GM21447 (cell line): ENCODE results near the gene POLR2H.

ENCODE experiments used
- ATAC-seq: cut with Tn5 transposase; IDR thresholded peaks from one replicate; pipeline ENCODE4 v1.9.1; 2021; ENCODE audit not compliant: unreplicated experiment

POLR2H gene

DNA sequence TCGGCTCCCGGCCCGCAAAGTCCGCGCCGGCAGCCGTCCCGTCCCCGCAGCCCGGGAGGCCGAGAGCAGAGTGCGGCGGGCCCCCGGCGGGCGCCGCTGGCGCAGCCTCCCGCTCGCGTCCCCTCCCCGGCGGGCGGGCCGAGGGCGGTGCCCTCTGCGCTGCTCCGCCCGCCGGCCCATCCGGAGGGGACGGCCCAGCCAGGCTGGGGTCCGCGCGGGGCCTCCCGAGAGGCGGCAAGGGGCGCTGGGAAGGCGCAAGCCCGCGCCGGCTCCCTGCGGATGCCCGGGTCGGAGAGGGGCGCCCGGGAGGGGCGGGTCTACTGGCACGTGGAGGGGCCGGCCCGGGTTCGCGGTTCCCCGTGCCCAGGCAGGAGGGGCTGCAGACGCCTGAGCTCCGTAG lies at the start of gene POLR2H, which contains the start of gene CLCN2:
TSS of gene POLR2H (plus strand) at position 179 of the 400 bp plus-strand sequence. CDS start 1,783 bp downstream, outside the sequence.
TSS of gene CLCN2 (minus strand) at position 74 of the 400 bp plus-strand sequence. CDS start 126 bp downstream, outside the sequence.
- ATAC-seq: peak; percentile 33

DNA sequence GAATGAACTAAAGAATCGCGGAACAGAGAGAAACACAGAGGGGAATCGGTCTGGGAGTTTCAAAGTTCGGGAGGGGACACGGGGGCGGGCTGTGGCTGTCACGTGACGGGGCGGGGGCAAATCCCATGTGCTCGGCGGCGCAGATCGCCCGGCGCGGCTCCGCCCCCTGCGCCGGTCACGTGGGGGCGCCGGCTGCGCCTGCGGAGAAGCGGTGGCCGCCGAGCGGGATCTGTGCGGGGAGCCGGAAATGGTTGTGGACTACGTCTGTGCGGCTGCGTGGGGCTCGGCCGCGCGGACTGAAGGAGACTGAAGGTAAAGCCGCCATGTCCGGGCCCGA lies 47.2 kb upstream of the POLR2H start, which contains the start of gene EIF4G1:
TSS of gene EIF4G1 (plus strand) at position 244 of the 337 bp plus-strand sequence. CDS start 1,191 bp downstream, outside the sequence.
- ATAC-seq: peak; percentile 79

DNA sequence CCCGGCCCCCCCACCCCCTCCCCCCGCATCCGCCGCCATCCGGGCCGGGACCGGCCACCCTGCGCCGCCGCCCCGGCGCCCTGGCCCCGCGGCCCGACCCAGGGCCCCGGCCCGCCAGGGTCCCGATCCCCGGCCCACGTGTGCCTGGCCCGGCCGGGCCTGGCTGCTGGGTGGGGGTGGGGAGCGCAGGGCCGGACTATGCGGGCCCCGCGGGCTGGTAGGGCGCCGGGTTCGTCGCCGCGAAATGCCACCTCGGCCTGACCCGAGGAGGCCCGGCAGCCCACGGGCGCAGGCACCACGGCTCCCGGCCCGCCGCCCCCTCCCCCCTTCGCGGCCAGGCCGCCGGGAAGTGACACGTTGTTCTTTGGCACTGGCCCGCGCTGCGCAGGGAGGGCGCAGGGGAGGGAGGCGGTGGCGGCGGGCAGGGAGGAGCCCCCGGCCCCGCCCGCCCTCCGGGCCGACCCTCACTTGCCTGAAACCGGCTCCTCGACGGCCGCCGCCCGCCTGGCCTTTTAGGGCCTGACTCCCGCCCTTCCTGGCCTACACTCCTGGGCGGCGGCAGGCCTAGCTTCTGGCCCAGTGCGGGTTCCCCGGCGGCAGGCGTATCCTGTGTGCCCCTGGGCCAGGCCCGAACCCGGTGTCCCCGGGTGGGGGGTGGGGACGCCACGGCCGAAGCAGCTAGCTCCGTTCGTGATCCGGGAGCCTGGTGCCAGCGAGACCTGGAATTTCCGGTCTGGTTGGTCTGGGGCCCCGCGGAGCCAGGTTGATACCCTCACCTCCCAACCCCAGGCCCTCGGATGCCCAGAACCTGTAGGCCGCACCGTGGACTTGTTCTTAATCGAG lies 46.6 kb upstream of the POLR2H start:
- peak; percentile 32 for ATAC-seq

DNA sequence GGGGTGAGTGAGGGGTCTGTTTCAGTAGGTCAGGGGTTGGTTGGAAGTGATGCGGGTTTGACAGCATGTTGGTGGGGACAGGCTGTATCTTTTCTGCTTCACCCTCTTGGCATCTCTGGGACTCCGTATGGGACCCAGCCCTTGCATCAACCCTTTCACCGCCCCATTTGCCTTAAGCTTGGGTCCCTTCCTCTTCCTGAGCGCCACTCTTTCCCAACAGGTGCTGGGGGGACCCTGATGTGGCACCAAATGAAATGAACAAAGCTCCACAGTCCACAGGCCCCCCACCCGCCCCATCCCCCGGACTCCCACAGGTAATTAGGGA lies 46.0 kb upstream of the POLR2H start:
- peak; percentile 15 for ATAC-seq

DNA sequence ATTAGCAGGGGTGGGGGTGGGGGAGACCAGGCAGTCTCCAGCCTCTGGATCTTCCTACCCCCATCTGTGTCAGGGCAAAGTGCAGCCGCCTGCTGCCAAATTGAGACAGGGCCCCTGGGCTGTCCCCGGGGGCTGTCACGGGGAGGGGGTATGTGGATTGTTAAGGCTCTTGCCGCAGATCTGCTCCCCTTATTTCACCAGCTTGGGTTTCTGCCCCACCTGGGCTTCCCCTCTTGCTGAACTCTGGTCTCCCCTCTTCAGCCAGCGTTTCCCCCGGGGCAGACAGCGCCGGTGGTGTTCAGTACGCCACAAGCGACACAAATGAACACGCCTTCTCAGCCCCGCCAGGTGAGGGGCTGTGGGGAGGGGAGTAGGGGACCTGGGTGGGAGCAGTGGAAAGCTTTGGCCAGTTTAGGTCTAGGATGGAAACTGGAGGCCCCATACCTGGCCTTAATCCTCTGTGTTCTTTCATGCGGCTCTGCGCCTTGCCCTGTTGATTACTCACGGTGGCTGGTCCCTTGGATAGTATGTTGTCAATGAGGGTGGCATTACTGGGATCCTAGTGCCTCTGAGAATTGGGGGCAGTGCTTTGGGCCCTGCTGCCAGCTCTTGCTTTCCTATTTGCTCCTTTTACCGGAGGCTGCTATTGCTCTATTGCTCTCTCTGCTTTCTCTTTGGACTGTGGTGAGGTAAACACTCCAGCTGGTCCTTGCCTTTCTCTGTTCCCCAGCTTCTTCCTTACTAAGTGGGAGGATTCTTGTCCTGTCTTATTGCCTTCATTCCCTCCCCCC lies 45.4 kb upstream of the POLR2H start:
- ATAC-seq: no peak

DNA sequence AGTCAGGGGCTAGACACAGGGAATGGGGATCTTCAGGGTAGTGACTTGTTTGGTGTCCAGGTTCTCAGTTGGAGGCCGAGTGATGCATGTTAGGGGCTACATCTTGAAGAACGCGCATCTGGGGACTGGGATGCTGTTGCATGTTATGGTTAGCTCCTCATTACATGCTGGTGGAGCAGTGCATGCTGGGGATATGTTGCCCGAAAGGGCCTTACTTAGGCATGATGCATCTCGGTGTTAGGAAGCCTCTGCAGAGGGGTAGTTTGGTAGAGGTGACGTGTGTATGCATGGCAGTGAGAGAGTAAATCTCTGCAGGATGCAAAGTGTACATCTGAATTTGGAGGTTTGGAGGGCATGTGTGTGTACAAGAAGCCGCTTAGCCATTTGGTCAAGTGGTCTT lies 44.7 kb upstream of the POLR2H start:
- no peak for ATAC-seq

DNA sequence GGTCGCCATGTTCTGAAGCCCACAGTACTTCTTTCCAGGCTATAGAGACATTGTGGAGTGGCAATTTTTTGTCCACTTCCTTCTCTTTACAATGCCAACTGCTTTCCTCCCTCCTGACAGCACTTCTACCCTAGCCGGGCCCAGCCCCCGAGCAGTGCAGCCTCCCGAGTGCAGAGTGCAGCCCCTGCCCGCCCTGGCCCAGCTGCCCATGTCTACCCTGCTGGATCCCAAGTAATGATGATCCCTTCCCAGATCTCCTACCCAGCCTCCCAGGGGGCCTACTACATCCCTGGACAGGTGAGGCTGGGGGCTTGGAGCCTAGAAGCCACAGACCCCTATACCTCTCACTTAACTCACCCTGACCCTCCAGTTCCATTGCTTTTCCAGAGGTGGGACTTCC lies 44.3 kb upstream of the POLR2H start:
- no peak for ATAC-seq

DNA sequence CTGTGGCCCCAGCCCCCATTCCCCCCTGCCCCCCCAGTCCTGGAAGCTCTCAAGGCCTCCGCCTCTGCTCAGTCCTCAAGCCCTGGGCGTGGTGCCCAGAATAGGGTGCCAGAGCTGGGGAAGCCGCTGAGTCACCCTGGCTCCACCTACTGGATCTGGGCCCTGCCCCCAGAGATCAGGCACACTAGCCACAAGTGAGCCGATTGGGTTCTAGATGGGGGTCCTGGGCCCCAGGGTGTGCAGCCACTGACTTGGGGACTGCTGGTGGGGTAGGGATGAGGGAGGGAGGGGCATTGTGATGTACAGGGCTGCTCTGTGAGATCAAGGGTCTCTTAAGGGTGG lies 41.4 kb upstream of the POLR2H start:
- ATAC-seq: no peak

DNA sequence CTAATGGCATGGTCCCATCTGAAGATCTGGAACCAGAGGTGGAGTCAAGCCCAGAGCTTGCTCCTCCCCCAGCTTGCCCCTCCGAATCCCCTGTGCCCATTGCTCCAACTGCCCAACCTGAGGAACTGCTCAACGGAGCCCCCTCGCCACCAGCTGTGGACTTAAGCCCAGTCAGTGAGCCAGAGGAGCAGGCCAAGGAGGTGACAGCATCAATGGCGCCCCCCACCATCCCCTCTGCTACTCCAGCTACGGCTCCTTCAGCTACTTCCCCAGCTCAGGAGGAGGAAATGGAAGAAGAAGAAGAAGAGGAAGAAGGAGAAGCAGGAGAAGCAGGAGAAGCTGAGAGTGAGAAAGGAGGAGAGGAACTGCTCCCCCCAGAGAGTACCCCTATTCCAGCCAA lies 39.8 kb upstream of the POLR2H start:
- ATAC-seq: no peak

DNA sequence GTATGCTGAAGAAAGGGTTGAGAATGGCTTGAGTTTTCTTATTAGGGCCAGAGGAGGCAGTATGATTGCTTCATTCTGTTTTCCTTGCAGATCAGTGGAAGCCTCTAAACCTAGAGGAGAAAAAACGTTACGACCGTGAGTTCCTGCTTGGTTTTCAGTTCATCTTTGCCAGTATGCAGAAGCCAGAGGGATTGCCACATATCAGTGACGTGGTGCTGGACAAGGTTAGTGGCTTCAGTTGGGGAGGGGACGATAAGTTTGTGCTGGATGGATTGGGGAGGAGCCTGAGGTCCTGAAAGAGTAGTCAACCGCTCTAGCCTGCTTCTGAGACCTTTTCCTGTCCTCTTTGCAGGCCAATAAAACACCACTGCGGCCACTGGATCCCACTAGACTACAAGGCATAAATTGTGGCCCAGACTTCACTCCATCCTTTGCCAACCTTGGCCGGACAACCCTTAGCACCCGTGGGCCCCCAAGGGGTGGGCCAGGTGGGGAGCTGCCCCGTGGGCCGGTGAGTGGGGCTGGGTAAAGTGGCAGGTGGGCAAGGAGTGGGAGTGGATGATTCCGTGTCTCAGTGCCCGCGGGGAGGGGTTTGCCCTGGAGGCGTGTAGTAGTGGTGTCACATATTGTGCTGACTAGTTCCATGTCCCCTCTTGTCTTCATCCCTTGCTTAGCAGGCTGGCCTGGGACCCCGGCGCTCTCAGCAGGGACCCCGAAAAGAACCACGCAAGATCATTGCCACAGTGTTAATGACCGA lies 38.6 kb upstream of the POLR2H start:
- no peak for ATAC-seq

DNA sequence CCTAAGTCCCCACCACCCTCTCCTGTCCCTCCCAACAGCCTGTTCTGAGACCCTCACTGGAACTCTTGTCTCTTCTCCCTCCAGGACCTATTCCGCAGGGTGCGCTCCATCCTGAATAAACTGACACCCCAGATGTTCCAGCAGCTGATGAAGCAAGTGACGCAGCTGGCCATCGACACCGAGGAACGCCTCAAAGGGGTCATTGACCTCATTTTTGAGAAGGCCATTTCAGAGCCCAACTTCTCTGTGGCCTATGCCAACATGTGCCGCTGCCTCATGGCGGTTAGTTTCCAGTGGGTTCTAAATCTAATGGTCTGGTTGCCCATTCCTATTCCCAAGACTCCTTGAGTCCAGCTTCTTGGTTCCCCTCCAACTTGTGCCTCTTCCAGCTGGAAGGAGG lies 37.8 kb upstream of the POLR2H start:
- ATAC-seq: no peak

DNA sequence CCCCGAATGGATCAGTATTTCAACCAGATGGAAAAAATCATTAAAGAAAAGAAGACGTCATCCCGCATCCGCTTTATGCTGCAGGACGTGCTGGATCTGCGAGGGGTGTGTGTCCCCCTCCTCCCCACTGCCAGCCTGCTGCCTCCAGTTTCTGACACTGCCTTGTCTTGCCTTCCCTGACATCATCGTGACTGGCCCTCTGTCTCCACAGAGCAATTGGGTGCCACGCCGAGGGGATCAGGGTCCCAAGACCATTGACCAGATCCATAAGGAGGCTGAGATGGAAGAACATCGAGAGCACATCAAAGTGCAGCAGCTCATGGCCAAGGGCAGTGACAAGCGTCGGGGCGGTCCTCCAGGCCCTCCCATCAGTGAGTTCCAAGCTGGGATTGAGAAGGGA lies 36.2 kb upstream of the POLR2H start:
- no peak for ATAC-seq

DNA sequence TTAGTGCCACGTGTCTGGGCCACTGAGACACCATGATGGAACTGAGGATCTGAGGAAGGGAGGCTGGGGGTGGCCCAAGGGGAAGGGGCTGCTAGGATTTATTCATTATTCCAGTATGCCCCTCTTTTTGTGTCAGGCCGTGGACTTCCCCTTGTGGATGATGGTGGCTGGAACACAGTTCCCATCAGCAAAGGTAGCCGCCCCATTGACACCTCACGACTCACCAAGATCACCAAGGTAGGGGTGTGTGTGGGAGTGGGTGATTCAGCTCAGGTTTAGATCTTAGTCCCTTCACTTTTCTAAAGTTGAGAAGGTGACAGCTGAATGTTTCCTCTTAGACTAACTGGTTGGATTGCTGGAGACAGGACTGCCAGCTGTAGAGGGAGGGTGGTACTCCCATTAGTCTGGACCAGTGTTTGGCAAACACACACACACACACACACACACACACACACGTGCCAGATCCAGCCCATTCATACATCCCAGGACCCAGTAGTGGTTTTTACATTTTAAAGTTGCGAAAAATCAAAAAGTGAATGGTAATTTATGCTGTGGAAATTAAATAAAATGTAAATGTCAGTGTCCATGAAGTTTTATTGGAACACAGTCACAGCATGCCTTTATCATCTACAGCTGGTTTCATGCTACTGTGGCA lies 35.7 kb upstream of the POLR2H start:
- no peak for ATAC-seq

DNA sequence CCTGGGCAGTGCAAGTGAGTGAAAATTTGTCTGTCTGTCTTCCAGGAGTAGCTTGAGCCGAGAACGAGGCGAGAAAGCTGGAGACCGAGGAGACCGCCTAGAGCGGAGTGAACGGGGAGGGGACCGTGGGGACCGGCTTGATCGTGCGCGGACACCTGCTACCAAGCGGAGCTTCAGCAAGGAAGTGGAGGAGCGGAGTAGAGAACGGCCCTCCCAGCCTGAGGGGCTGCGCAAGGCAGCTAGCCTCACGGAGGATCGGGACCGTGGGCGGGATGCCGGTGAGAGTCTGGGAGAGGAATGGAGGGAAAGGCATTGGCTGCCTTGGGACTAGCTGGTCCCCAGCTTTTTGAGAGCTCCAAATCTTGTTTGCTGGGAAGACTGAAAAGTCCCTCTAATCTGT lies 34.3 kb upstream of the POLR2H start:
- ATAC-seq: no peak

DNA sequence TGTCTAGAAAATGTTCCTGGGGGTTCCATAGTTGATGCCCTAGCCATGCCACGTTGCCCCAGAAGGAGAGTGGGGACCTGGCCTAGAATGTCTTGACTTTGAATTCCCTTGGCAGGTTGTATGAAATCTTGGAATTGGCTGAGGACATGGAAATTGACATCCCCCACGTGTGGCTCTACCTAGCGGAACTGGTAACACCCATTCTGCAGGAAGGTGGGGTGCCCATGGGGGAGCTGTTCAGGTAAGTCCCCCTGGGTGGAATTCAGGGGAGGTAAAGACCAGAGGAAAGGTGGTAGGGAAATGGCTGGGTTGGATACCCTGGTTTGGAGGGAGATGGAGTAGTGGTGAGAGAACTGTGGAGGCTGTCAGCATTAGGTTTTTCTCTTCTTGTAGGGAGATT lies 33.0 kb upstream of the POLR2H start:
- no peak for ATAC-seq

DNA sequence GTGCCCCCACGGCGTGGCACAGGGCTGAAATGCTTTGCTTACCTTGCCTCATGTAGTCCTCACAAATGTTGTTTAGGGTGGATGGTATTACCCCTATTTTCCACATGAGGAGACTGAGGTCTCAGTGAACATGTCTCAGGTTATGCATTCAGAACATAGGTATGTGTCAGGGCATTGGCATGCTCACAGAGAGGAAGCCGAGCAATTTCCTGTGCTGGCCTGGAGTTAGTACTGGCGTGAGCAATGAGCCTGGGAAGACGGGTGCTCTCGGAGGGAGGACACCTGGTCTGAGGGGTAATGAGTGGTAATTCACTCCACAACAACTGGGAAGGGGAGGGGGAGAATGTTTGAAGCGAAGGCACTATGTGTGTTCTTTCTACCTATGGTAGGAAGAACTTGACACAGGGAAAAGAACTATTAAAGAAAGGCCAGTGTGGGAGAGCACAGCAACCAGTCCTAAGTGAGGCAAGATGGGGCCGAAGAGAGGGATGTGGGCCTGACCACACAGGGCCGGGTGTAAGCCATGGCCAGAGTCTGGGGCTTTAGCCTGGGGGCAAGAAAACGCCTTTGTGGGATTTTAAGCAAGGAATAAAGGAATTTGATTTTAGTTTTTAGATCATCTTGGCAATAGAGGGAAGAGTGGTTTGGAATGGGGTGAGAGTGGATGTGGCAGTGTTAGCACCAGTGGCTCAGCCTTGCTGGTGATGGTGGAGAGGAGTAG lies 29.0 kb upstream of the POLR2H start:
- no peak for ATAC-seq

DNA sequence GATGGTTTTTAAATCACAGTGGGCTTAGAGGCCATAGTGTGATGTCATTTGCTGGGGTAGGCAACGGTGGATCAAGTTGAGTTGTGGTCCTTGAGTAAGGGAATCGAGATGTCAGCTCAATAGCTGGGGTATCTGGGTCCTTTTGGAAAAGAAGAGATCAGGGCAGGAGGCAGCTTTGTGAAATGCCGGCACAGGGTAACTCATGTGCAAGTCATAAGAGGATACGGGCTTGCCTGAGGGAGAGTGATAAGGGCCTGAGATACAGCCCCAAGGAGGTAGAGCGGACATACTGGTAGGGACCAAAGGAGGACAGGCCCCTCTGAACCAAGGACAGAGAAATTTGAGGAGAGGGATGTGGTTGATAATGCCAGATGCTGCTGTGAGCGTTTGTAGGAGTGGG lies 28.3 kb upstream of the POLR2H start:
- ATAC-seq: no peak

DNA sequence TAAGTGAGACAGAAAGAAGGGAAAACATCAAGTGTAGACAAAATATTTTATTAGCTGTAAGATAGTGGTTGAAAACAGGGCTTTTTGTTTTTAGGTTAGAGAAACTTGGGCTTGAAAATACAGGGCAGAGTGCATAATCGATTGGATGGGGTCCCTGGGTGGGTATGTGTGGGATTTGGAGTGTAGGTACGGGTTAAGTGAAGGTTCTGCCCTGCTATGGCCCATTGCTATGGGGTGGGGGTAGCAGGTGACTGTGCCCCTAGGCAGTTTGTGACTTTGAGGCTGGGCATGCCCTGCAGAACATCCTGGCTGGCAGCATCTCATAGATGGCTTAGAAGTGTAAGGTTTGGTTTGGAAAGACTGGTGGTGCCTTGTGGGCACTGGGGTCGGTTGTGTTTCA lies 27.8 kb upstream of the POLR2H start:
- no peak for ATAC-seq

DNA sequence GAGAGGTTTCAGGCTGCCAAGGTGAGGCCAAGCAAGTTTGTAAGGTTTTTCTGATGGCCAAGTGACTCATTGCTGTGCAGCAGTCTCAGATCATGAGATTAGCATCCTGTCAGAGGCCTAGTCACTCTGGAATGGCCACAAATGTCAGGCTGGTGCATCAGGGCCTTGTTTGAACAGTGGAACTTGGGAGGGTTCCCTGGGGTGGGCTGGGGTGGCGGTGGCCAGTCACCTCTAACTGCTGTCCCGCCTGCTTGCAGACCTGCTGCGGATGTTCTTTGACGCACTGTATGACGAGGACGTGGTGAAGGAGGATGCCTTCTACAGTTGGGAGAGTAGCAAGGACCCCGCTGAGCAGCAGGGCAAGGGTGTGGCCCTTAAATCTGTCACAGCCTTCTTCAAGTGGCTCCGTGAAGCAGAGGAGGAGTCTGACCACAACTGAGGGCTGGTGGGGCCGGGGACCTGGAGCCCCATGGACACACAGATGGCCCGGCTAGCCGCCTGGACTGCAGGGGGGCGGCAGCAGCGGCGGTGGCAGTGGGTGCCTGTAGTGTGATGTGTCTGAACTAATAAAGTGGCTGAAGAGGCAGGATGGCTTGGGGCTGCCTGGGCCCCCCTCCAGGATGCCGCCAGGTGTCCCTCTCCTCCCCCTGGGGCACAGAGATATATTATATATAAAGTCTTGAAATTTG lies 26.9 kb upstream of the POLR2H start:
- no peak for ATAC-seq

DNA sequence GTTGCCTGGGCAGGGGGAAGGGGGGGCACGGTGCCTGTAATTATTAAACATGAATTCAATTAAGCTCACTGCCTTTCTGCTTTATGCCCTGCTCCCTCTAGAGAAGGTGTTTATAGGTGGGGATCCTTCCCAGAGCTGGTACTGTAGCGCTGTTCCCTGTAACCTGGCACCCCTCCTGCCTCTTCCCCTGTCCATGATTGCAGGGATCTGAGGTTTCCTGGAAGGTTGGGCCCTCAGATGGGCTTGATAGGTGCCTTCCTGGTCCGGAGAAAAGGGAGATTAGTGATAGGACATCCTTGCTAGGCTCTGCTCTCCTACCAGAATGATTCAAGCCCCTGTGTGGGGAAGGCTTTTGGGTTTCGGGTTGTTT lies 26.2 kb upstream of the POLR2H start:
- peak; percentile 9 for ATAC-seq
